Activated T-cell treated with anti-CD3 and anti-CD28 coated beads, Interleukin-2, amount 50 U/mL, for 48 hours (primary cell): ENCODE results near the gene APOBEC3H.

Source experiments
- DNase-seq, 2 experiments: peaks; one replicate each; pipeline ENCODE4 v3.0.0-alpha.2; 2020

APOBEC3H gene

GRCh38 chr22:39081598-39081997 lies 15.4 kb upstream of the APOBEC3H start:
- no peak for DNase-seq

- DNase-seq = no peak
These were observed 13.6 kb upstream of the APOBEC3H start for GRCh38 chr22:39083212-39084165.

GRCh38 chr22:39084666-39085065 lies 12.4 kb upstream of the APOBEC3H start:
- no peak for DNase-seq

GRCh38 chr22:39087098-39087497 lies 9.9 kb upstream of the APOBEC3H start:
- no peak for DNase-seq

- DNase-seq = peak in 1 of 2 experiments; percentile 36
These were observed 9.0 kb upstream of the APOBEC3H start for GRCh38 chr22:39087881-39088684.

- no peak for DNase-seq
These were observed 8.4 kb upstream of the APOBEC3H start for GRCh38 chr22:39088685-39089032.

- no peak for DNase-seq
These were observed 7.1 kb upstream of the APOBEC3H start for GRCh38 chr22:39089928-39090327.

GRCh38 chr22:39090426-39091064 lies 6.5 kb upstream of the APOBEC3H start:
- DNase-seq = peak; percentile 90 to 91

- peak in 1 of 2 experiments; percentile 42 for DNase-seq
These were observed 5.6 kb upstream of the APOBEC3H start for GRCh38 chr22:39091126-39092081.

GRCh38 chr22:39092111-39092862 lies 4.8 kb upstream of the APOBEC3H start:
- peak; percentile 57 to 64 for DNase-seq

- DNase-seq = peak in 1 of 2 experiments; percentile 35
These were observed 2.2 kb upstream of the APOBEC3H start for GRCh38 chr22:39094717-39095389.

- DNase-seq = no peak
These were observed 1.1 kb upstream of the APOBEC3H start for GRCh38 chr22:39095971-39096370.

GRCh38 chr22:39098026-39098425 lies 982 bp downstream of the APOBEC3H start:
- no peak for DNase-seq

- no peak for DNase-seq
These were observed 1.5 kb downstream of the APOBEC3H start for GRCh38 chr22:39098576-39098975.

GRCh38 chr22:39101226-39101625 lies 4.2 kb downstream of the APOBEC3H start:
- DNase-seq = no peak

GRCh38 chr22:39103431-39103830 lies 6.4 kb downstream of the APOBEC3H start:
- DNase-seq = no peak

- DNase-seq = no peak
These were observed 9.3 kb downstream of the APOBEC3H start for GRCh38 chr22:39106326-39106725.

GRCh38 chr22:39108487-39108886 lies 11.4 kb downstream of the APOBEC3H start:
- no peak for DNase-seq

- no peak for DNase-seq
These were observed 12.3 kb downstream of the APOBEC3H start for GRCh38 chr22:39109361-39109760.
